ENCODE results near the gene VHLL.
"Not testable (repeated sequence)": the region's sequence is repeated elsewhere in the genome, so short reads cannot be mapped to it uniquely, and the experiment has no call there.

The VHLL gene

DNA sequence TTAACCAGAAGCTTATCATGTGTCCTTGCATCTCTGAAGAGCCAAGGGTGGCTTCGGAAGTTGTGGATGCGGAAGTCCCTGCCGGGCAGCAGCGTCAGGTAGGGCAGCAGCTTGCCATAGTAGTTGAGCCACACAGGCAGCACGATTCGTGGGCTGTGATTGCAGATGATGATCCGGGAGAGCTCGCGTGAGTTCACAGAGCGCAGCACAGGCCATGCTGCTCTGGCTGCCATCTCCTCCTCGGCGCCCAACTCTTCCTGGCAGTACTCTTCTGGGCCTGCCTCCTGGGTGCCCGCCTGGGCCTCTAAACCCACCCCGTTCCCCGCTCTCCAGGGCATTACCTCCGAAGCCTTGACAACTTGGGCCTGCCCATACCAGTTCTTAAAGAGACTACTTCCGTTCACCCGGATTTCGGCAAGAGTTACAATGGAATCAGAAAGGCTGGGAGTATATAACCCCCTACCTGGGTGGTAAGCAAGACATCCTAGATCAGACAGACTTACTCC is at the start of gene VHLL:
TSS of gene VHLL (minus strand) at position 456 of the 506 bp plus-strand sequence. CDS start at position 338, 118 bp downstream.
- TF ChIP-seq, protein P1, sequence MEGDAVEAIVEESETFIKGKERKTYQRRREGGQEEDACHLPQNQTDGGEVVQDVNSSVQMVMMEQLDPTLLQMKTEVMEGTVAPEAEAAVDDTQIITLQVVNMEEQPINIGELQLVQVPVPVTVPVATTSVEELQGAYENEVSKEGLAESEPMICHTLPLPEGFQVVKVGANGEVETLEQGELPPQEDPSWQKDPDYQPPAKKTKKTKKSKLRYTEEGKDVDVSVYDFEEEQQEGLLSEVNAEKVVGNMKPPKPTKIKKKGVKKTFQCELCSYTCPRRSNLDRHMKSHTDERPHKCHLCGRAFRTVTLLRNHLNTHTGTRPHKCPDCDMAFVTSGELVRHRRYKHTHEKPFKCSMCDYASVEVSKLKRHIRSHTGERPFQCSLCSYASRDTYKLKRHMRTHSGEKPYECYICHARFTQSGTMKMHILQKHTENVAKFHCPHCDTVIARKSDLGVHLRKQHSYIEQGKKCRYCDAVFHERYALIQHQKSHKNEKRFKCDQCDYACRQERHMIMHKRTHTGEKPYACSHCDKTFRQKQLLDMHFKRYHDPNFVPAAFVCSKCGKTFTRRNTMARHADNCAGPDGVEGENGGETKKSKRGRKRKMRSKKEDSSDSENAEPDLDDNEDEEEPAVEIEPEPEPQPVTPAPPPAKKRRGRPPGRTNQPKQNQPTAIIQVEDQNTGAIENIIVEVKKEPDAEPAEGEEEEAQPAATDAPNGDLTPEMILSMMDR (conservative IDR thresholded peaks at IDR 0.05; ENCODE audit: low read depth) = no peak
- H3K27ac ChIP-seq = peak within 1 kb of the TSS; percentile 4; the same call in 1 of the 2 replicates
- POLR2A ChIA-PET (ENCODE audit: low non-redundant PET) = no interaction called here
- CTCF ChIA-PET = interaction anchor here (1.2 kb wide), 1 partner anchor 74 kb away, joined by 5 read pairs; no protein-coding TSS in a partner anchor
- DNase-seq (ENCODE audit: low spot score) = no peak

DNA sequence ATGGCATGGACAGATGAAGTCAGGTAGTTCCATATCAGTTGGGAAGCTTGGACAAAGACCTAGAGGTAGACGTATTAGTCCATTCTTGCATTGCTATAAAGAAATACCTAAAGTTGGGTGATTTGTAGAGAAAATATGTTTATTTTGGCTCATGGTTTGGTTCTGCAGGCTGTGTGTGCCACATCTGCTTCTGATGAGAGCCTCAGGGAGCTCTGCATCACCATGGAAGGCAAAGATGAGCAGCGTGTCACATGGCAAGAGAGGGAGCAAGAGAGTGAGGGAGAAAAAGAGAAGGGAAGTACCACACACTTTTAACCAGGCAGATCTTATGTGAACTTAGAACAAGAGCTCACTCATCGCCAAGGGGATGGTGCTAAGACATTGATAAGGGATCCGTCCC is 48.2 kb upstream of the VHLL start:
- DNase-seq (ENCODE audit: low spot score) = no peak
- TF ChIP-seq, protein P1 (conservative IDR thresholded peaks at IDR 0.05; ENCODE audit: low read depth) = no peak
- CTCF ChIA-PET = interaction anchor here (1.1 kb wide), 1 partner anchor 99 kb away, joined by 3 read pairs; no protein-coding TSS in a partner anchor
- H3K27ac ChIP-seq = no peak overlapping the region
- POLR2A ChIA-PET (ENCODE audit: low non-redundant PET) = no interaction called here

DNA sequence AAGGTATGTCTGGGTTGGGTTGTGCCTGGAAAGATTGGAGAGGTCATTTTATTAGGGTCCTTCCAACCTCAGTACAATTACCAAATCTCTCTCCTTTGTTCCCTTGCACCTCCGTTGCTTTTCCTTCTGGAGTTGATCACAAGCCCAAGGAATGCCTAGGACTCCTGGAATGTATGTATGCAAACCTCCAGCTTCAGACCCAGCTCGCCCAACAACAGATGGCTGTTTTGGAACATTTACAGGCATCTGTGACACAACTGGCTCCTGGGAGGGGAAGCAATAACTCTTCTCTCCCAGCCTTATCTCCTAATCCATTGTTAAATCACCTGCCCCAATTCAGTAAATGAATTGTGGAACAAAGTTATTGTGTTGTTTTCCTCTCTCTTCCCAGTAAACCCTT is 47.5 kb upstream of the VHLL start:
- DNase-seq (ENCODE audit: low spot score) = no peak
- ChIA-PET CTCF (no interaction called here), POLR2A (ENCODE audit: low non-redundant PET) (no interaction called here)
- TF ChIP-seq, protein P1 (conservative IDR thresholded peaks at IDR 0.05; ENCODE audit: low read depth) = no peak
- H3K27ac ChIP-seq = no peak overlapping the region

DNA sequence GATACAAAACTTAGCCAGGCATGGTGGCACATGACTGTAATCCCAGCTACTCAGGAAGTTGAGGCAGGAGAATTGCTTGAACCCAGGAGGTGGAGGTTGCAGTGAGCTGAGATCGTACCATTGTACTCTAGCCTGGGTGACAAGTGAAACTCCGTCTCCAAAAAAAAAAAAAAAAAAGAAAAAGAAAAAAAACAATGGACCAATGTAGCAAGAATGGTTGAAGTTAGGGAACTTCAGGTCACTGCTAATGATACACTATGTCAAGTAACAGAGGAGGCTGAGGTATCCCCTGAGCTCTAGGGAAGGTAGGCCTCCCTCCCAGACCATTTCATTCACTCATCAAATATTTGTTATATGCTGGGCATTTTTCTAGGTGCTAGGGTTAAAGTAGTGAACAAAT is 46.9 kb upstream of the VHLL start:
- CTCF ChIA-PET = interaction anchor here (1.1 kb wide), 1 partner anchor 11 kb away, joined by 3 read pairs; no protein-coding TSS in a partner anchor
- DNase-seq (ENCODE audit: low spot score); H3K27ac ChIP-seq; POLR2A ChIA-PET (ENCODE audit: low non-redundant PET): not testable (repeated sequence)

DNA sequence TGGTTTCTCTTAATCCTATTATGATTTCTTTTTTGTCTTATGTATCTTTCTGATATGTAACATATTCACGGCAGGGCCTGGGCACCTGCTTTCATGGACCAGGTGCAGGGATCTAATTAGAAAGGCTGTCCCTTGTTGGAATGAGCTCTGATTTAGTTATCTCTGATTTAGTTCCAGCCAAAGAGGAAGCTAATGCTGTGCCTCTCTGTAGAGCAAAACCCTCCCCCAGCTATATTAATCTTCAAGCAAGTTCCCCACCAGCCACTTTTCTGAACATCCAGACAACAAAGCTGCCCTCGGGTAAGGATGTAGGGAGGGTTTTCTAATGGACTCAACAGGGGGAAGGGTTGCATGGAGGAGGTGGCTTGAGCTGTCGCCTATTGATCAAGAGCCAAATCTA is 45.3 kb upstream of the VHLL start:
- ChIA-PET CTCF (interaction anchor here (0.7 kb wide), 1 partner anchor 71 kb away, joined by 4 read pairs; no protein-coding TSS in a partner anchor), POLR2A (ENCODE audit: low non-redundant PET) (no interaction called here)
- TF ChIP-seq, protein P1 (conservative IDR thresholded peaks at IDR 0.05; ENCODE audit: low read depth) = no peak

DNA sequence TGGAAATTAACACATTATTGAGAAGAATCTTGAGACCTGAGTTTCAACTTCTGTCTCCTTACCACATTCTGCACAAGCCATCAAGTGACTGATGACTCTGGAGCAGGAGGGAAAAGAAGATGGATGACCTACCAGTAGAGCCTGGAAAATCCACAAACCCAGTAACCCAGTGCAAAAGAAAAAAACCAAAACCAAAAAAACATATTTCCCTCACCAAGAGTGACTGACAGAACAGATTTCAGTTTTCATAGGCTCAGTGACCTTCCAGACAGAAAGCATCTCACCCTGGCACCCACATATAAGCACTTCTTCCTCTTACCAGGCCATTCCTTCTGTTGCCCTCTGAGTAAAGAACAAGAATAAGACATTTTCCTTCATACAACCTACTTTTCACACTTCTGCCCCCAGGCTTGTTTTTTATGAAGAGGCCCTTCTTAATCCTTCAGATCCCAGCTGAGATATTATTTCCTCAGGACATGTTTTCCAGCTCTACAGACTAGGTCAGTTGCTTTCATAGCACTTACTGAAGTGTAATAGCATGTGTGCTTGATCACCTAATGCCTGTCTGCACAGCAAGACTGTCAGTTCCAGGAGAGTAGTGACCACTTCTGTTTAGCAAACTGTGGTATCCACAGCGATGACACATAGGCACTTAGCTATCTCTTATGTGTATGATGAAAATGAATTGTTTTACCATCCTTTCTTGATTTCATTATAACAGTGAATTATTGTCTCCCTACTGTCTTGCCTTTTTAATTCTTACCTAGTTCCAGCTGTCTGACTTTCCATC is 43.3 kb upstream of the VHLL start:
- ChIA-PET CTCF (interaction anchor here (0.6 kb wide), 1 partner anchor 17 kb away, joined by 4 read pairs; no protein-coding TSS in a partner anchor), POLR2A (ENCODE audit: low non-redundant PET) (no interaction called here)
- no peak overlapping the region for H3K27ac ChIP-seq
- no peak for DNase-seq (ENCODE audit: low spot score)
- TF ChIP-seq, protein P1 (conservative IDR thresholded peaks at IDR 0.05; ENCODE audit: low read depth) = no peak

More for the DNA sequence above, 45.3 kb upstream of the VHLL start:
- H3K27ac ChIP-seq = no peak overlapping the region
- DNase-seq (ENCODE audit: low spot score) = no peak
